HG02678 (cell line): Measurements from ENCODE around the gene ASB16.
A peak's percentile ranks its signal among the peaks of the same experiment; 100 is the strongest.

Source experiments
- ATAC-seq: cut with Tn5 transposase; IDR thresholded peaks from one replicate; pipeline ENCODE4 v1.9.1; 2021; ENCODE audit warnings: mild to moderate bottlenecking, moderate library complexity; ENCODE audit not compliant: unreplicated experiment

The ASB16 gene

GRCh38 chr17:44206825-44207155, 36.3 kb downstream of the ASB16 start:
- ATAC-seq, result no peak

DNA sequence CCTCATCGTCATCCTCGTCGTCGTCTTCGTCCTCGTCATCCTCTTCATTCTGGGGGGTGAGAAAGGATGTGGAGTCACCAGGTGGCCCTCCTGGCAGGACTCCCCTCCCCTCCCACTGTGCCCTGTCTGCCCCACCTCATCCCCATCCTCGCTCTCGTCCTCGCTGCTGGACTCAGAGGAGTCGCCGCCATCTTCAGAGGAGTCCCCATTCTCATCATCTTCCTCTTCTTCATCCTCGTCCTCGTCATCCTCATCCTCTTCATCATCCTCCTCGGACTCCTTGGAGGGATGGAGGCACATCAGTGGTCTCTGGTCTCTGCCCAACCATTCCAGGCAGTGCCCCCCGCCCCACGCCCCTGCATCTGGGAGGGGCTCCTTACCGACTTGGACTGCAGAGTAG, 36.8 kb downstream of the ASB16 start:
- no peak for ATAC-seq

GRCh38 chr17:44207743-44208142, 37.2 kb downstream of the ASB16 start:
- no peak for ATAC-seq

DNA sequence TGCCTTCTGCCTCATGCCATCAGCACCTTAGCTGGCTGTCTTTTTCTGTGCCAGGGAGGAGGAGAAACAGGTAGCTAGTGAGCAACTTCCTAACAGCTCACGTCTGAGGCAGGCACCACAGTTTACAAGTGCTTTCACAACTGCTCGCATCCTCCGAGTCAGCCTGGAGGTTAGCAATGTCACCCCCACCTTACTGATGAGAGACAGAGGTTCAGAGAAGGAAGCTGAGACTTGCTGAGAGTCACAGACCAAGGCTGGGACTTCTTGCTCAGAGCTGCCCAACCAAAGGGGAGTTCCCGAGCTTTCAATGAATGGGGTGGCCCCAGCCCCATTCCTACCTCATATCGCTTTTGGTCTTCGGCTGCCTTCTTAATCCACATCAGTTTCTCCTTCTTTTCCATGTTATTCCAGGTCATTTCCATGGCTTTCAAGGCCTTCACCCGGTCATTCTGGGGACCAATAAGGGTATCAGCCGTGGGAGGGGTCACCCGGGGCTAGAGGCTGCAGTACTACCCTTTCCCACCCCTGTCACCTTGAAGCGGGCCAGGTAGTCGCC, 39.4 kb downstream of the ASB16 start:
- no peak for ATAC-seq

- peak; percentile 79 for ATAC-seq
Observed at GRCh38 chr17:44210342-44211192, 40.1 kb downstream of the ASB16 start.

DNA sequence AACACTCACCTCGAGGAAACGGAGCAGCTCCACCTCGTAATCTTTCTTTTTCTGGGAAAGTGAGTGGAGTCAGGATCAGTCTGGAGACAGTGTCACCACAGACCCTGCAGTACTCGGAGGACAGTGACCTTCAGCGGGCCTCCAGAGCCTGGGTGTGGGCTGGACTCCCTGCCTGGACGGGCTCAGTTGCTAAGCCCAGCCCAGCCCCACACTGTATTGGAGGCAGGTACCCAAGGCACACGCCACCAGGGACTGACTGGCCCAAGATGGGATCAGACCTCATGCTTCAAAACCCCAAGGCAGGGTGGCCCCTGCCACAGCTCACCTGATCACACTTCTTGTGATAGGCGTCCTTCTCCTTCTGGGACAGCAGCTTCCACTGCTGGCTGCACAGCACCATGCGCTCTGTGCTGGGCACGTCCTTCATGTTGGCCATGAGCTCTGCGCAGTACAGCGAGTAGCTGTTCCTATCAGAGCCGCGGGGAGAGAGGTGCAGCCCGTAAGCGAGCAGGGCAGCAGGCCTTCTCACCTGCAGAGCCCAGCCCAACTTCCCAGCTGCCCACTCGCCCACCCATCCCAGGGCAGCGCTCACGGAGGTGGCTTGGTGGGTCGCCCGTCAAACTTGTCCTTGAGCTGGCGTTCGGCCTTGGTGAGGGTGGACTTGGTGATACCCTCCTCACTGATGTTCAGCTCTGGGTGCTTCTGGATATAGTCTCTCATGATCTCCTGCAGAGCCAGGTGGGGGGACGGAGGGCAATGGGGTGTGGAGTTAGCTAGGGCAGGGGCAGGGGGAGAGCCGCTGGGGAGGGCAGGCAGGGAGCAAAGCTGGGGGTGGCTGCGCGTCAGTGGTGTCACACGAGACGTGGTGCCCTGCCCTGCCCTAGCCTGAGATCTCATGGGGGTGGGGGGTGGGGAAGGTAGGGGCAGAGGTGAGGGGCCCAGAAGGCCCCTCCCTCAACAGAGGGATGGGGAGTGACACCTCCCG, 41.1 kb downstream of the ASB16 start:
- ATAC-seq, result no peak

DNA sequence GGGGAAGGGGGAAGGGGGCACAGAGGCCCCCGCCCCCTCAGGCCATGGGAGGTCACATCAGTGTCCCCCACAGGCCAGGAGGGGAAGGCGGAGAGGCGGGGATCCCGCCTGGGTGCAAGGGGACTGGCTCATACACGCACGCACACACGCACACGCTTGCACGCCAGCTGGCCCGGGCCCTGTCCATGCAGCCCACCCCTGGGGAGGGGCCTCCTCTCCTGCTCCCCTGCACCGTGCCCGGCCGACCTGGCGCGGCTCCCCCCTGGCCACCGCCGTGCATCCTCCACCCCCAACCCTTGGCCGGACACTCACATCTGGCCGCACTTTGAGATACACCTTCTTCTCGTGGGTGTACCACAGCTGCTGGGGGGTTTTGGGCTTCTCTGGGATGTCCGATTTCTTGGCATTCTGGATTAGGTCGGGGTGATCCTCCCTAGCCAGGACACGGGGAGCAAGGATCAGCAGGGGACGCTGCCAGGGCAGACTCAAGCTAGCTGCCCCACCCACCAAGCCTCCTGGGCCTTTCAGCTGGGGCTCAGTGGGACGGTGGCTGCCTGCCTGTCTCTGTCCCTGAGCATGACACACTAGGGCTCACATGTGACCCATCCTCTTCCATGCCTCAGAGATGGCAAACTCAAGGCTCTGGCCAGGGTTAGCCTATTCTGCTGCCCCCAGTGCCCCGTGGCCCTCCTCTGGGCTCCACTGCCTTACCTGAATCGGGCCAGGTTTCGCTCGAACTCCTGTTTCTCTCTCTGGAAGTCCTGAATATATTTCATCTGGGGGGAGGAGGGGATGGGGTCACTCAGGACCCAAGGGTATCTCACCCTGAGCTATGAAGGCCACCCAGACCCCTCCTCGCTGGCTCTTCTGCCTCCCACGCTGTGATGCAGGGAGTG, 42.3 kb downstream of the ASB16 start:
- ATAC-seq, result no peak

- no peak for ATAC-seq
Observed at GRCh38 chr17:44213403-44214229, 43.1 kb downstream of the ASB16 start.

GRCh38 chr17:44214230-44214494, 43.7 kb downstream of the ASB16 start:
- no peak for ATAC-seq

GRCh38 chr17:44214896-44215295, 44.4 kb downstream of the ASB16 start:
- no peak for ATAC-seq

DNA sequence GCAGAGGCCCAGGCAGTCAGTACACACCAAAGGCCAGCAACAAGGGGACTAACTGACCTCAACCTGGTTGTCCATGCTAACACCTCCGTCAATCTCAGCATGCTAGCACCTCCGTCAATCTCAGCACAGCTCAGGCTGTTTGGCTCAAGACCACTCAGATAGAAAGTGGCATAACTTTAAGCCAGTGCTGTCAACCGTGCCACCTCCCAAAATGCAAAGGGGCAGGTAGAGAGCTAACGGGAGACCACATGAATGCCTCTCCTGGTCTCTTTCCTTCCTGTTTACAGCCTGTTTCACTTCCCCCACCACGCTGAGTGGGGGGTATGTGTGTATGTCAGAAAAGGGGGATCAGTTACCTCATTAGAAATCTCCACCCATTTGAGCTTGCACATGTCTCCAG, 45.7 kb downstream of the ASB16 start:
- ATAC-seq, result no peak

GRCh38 chr17:44216694-44217093, 46.2 kb downstream of the ASB16 start:
- ATAC-seq, result no peak

DNA sequence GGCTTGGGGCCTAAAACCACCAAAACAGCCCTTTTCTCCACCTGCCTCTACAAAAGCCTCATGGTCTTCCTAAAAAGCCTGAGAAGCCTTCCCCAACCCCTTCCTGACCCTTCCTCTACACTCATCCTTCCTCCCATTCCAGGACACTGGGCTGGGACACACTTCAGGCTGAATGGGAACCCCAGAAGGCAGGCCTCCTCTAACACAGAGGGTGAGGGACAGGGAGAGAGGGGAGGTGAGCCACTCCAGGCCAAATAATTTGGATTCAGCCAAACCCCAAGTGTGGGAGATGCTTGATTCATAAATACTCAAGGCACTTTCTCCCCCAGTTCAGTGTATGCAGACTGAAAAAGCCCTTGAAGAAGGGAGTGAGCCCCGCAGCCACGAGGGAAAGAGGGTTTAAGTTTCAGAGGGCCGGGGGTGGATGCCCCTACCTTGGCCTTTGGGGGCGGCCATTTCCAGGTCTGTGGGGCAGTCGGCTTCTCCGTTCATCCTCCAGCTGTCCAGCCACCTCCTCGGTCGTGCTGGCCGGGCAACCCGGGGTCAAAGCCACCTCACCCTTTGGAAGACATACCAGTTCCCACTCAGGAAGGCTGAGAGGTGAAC, 47.3 kb downstream of the ASB16 start:
- ATAC-seq, result no peak

DNA sequence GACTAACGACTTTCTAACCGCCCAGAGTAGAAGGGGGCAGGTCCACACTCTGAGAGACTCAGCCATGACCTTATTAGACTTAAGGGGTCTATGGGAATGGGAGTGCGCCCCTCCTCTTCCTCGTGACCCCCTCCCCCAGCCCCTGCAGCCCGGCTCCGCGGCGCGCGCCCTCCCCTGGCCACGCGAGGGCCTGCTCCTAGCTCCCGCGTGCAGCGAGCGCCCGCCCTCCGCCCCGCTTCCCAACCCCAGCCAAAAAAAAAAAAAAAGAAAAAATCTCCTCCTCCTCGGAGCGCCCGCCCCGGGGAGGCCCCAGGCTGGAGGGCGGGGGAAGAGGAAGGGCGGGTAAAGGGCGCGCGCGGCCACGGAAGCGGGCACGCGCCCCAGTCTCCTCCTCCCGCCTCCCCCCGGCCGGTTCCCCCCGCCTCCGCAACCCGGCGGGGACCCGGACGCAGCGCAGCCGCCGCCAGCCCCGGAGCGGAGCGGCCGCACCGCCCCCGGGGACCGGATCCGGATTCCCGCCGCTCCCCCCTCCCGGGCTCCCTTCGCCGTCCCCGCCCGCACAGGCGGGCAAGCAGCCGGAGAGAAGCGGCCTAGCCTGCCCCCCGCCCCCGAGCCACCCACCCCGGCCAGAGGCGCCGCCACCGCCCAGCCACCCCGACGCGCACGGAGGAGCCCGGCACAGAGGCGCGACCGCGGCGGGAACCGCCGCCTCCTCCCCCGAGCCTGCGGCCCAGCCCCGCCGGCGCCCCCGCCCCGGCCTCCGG, 48.0 kb downstream of the ASB16 start:
- ATAC-seq, result peak; percentile 48

DNA sequence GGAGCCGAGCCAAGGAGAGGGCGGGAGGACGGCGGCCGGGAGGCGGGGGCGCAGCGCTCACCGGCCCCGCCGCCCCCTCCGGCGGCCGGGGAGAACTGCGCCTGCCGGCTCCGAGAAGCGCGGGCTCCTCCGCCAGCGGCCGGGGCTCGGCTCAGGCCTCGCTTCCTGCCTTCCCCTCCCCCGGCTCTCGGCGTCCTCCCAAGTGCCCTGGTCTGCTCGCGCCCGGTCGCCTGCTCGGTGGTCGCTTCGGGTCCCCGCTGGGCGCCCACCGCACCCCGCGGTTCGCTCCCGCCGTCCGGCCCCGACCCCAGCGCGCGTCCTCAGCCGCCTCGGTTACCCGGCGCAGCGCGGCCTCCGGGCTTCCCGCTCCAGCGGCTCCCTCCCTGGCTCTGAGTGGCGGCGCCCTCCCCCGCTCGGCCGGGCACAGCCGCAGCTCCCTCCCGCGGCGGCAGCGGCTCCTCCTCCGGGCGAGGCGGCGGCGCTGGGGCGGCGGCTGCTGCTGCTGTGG, 48.7 kb downstream of the ASB16 start:
- ATAC-seq, result peak; percentile 33

GRCh38 chr17:44219616-44220212, 49.2 kb downstream of the ASB16 start, which contains the start of gene UBTF:
TSS of gene UBTF (minus strand) at chr17:44219675. CDS start at chr17:44218229, 1,446 bp downstream.
- peak; percentile 19 for ATAC-seq

DNA sequence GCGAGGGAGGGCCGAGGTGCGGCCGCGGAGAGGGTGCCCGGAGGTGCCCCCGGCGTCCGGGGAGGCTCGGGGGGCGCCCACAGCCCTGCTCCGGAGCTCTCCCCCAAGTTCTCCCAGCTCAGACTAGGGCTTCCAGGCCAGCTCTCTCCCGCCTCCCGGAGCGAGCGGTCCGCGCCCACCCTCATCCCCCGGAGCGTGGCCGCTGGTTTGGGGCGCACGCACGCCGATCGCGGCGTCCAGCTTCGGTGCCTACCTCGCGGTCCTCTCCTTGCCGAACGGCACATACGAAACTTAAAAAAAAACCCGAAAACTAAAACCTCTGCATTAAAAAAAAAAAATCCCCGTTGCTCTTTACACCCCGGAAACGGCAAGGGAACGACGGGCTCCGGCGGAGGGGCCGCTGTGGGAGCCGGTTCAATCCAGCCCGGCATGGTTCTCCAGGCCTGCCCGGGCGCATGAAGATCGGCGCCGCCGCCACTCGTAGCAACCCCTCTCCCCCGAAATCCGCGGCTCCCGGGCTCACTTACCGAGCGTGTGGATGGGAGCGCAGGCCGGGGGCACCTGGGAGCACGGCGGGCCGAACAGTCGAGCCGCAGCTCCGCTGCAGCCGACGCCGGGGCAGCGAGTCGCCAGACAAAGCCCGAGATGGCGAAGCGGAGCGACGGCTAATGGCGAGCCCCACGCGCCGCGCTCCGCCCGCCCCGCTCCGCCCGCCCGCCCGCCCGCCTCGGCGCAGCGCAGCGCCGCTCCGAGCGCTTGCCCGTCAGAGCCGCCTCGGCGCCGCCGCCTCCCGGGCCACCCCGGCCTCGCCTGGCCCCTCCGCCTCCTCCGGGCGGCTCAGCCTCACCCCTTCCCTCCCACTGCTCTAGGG, 49.9 kb downstream of the ASB16 start:
- ATAC-seq, result peak; percentile 5
